Measurements from ENCODE around the gene MIDN.
"Not testable (repeated sequence)": the region's sequence is repeated elsewhere in the genome, so short reads cannot be mapped to it uniquely, and the experiment has no call there.

MIDN gene

DNA sequence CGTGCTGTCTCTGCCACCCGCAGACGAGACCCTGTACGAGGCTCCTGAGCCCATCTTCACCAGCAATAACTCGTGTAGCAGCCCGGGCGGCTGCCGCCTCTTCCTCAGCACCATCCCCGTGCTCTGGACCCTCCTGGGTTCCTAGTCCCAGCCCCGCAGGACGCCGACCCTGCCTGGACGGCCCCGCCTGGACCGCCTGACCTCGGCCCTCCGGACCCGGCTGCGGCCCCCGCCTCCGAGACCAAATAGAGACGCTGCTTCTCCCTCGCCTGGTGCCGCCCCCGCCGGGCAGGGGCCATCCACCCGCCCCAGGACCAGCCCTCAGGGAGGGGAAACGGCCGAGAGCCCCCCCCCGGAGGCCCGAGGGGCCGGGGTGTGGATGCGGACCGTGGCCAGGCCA lies 51.4 kb downstream of the MIDN start:
- TF ChIP-seq, protein P1, sequence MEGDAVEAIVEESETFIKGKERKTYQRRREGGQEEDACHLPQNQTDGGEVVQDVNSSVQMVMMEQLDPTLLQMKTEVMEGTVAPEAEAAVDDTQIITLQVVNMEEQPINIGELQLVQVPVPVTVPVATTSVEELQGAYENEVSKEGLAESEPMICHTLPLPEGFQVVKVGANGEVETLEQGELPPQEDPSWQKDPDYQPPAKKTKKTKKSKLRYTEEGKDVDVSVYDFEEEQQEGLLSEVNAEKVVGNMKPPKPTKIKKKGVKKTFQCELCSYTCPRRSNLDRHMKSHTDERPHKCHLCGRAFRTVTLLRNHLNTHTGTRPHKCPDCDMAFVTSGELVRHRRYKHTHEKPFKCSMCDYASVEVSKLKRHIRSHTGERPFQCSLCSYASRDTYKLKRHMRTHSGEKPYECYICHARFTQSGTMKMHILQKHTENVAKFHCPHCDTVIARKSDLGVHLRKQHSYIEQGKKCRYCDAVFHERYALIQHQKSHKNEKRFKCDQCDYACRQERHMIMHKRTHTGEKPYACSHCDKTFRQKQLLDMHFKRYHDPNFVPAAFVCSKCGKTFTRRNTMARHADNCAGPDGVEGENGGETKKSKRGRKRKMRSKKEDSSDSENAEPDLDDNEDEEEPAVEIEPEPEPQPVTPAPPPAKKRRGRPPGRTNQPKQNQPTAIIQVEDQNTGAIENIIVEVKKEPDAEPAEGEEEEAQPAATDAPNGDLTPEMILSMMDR (IDR thresholded peaks at IDR 0.05; ENCODE audit: extremely low read depth, insufficient read depth, missing control alignments): no peak
- DNase-seq (ENCODE audit: low spot score): no peak
- in situ Hi-C loops (cut with MboI; ENCODE audit: low pct_unique_long_range_greater_than_20kb, low sequenced_read_pairs, unreplicated experiment): loop anchor here (25.0 kb wide), 1 partner anchor 88 kb away; the partner anchor contains the start of gene NDUFS7

DNA sequence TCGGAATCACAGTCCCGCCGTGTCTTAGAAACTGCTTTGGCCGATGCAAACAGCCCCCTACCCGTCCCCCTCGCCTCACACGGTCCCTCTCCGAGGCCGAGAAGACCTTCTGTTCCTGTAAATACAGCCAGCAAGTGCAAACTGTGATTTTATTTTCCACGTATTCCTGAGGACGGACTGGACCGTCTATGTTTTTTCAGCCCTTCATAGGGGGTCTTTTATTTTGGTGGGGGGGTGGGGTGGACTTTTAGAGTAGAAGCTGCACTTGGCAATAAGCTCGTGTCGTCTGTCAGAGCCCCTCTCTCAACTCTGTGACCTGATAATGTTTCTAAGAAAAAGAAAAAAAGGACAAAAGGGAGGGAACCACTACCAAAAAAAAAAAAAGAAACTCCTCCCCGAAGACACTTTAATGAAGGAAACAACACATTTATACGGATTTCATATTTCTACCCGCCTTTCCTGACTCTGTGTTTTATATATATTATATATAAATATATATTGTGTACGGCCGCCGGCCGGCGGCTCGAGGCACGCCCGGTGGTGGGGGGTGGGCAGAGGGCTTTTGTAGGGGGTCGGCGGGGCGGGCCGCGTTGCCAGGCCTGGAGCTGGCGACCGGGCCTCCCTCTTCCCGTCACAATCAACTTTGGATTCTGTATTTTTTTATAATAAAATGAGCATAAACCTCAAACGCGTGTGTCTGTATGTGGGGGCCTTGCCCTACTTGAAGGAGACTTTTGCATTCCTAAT lies 52.5 kb downstream of the MIDN start:
- in situ Hi-C loops (cut with MboI; ENCODE audit: low pct_unique_long_range_greater_than_20kb, low sequenced_read_pairs, unreplicated experiment): no loop called here
- DNase-seq (ENCODE audit: low spot score): no peak
- TF ChIP-seq, protein P1 (IDR thresholded peaks at IDR 0.05; ENCODE audit: extremely low read depth, insufficient read depth, missing control alignments): no peak

DNA sequence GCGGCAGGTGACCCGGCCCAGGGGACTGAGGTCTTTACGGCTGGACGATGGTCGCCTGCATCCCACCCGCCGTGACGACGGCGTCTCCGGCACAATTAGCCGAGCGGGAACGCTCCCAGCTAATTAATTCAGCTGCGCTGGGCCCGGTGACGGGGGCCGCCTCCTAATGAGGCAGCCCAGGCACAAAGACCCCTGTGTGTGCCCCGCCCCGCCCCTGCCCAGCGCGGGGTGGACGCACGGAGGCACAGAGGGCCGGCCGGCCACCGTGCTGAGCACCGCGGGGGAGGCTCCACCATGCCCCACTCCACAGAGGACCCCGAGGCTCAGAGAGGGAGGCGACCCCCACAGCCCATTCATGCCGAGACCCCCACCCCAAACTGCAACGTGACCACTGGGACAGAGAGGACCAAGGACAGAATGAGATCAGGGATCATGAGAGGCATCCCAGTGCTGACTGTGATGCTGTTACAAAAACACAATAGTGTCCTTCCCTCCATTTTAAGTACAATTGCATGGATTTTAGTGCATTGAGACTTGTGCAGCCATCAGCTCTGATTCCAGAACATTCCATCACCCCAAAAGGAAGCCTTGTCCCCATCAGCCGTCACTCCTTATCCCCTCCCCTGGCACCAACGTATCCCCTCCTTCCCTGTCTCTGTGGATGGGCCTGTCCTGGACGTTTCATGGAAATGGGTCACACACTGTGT lies 54.3 kb downstream of the MIDN start:
- no peak for DNase-seq (ENCODE audit: low spot score)
- TF ChIP-seq, protein P1 (IDR thresholded peaks at IDR 0.05; ENCODE audit: extremely low read depth, insufficient read depth, missing control alignments): no peak
- in situ Hi-C loops (cut with MboI; ENCODE audit: low pct_unique_long_range_greater_than_20kb, low sequenced_read_pairs, unreplicated experiment): no loop called here

DNA sequence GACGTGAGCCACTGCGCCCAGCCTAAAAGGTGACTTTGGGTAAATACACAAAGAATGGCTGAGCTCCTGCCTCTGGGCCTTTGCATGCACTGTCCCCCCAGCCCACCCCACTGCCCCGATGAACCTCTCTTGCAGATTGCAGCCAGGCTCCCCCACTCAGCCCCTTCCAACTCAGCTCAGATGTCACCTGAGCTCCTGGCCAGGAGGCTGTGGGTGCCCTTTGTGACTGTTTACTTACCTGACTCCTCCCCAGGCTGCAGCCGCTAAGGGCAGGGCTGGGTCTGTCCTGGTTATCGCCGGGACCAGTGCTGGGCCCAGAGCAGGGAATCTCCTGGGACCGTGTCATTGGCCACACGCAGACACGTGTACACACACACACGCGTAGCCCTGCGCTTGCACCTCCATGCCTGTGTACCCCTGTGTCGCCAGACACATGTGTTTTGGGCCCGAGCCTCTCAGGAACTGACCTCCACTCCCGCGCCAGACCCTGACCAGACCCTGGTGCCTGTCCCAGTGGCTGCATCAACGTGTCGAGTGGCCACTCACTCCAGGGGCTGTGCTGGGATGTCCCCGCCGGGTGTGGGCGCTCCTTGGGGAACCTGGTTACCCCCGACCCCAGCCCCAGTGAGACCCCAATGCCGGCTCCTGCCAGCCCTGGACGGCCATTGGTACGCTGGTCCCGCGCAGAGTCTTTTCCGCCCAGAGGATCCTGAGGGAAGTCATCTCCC lies 56.0 kb downstream of the MIDN start:
- TF ChIP-seq, protein P1 (IDR thresholded peaks at IDR 0.05; ENCODE audit: extremely low read depth, insufficient read depth, missing control alignments): no peak
- no peak for DNase-seq (ENCODE audit: low spot score)
- in situ Hi-C loops (cut with MboI; ENCODE audit: low pct_unique_long_range_greater_than_20kb, low sequenced_read_pairs, unreplicated experiment): no loop called here

DNA sequence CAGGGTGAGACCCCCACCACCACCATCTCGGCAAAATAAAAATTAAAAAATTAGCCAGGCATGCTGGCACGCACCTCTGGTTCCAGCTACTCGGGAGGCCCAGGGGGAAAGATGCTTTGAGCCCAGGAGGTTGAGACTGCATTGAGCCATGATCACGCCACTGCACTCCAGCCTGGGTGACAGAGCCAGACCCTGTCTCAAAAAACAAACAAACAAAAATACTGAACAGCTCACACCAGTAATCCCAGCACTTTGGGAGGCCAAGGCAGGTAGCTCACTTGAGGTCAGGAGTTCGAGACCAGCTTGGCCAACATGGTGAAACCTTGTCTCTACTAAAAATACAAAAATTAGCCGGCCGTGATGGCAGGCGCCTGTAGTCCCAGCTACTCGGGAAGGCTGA lies 57.0 kb downstream of the MIDN start:
- DNase-seq (ENCODE audit: low spot score); in situ Hi-C loops (cut with MboI; ENCODE audit: low pct_unique_long_range_greater_than_20kb, low sequenced_read_pairs, unreplicated experiment): not testable (repeated sequence)

DNA sequence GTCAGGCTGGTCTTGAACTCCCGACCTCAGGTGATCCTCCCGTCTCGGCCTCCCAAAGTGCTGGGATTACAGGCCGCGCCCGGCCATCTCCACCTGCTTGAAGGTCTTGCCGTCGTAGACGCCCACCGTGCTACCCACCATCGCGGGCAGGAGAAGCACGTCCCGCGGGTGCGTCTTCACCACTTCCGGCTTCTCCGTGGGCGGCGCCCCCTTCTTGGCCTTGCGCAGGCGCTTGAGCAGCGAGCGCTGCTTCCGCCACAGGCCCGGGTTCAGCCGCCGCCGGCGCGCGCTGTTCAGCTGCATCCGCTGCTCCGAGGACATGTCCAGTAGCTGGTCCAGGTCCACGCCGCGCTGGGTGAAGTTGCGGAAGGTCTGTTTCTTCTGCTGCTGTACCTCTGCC lies 58.9 kb downstream of the MIDN start:
- in situ Hi-C loops (cut with MboI; ENCODE audit: low pct_unique_long_range_greater_than_20kb, low sequenced_read_pairs, unreplicated experiment): no loop called here
- TF ChIP-seq, protein P1 (IDR thresholded peaks at IDR 0.05; ENCODE audit: extremely low read depth, insufficient read depth, missing control alignments): no peak

More for the DNA sequence above, 58.9 kb downstream of the MIDN start:
- DNase-seq (ENCODE audit: low spot score): no peak
